HEK293 (cell line): Measurements from ENCODE around the gene MMP11.
"Not testable (repeated sequence)": the region's sequence is repeated elsewhere in the genome, so short reads cannot be mapped to it uniquely, and the experiment has no call there.

Source experiments
- RBAK ChIP-seq: fragments of 450-650 bp; formaldehyde crosslinking; IDR thresholded peaks from 2 replicates; pipeline ENCODE4 v1.5.1; 2016; ENCODE audit warnings: missing biosample characterization, missing genetic modification characterization
- REST ChIP-seq: fragments of 450-650 bp; formaldehyde crosslinking; IDR thresholded peaks from 2 replicates; pipeline ENCODE4 v1.5.1; 2016; ENCODE audit warnings: missing biosample characterization, missing genetic modification characterization
- ZBTB49 ChIP-seq: fragments of 450-650 bp; formaldehyde crosslinking; IDR thresholded peaks from 2 replicates; pipeline ENCODE4 v1.5.1; 2016; ENCODE audit warnings: missing biosample characterization, missing genetic modification characterization, low read depth
- ZNF175 ChIP-seq: fragments of 450-650 bp; formaldehyde crosslinking; IDR thresholded peaks from 2 replicates; pipeline ENCODE4 v1.5.1; 2016; ENCODE audit warnings: missing biosample characterization, missing genetic modification characterization
- ZNF530 ChIP-seq: fragments of 450-650 bp; formaldehyde crosslinking; IDR thresholded peaks from 2 replicates; pipeline ENCODE4 v1.5.1; 2016; ENCODE audit warnings: low read depth, missing biosample characterization, missing genetic modification characterization
- ZNF561 ChIP-seq: fragments of 450-650 bp; IDR thresholded peaks from 2 replicates; pipeline ENCODE4 v1.5.1; 2018; ENCODE audit warnings: missing biosample characterization, missing genetic modification characterization, borderline replicate concordance

GRCh38 chr22:23728108-23728507 lies 44.5 kb upstream of the MMP11 start:
- not testable (repeated sequence) for TF ChIP-seq ZNF561 (tag by site-specific recombination); ZBTB49; REST; RBAK (tag by site-specific recombination); ZNF175 (tag by site-specific recombination); ZNF530 (tag by site-specific recombination)
